ENCODE results near the gene CDK13.

The CDK13 gene

DNA sequence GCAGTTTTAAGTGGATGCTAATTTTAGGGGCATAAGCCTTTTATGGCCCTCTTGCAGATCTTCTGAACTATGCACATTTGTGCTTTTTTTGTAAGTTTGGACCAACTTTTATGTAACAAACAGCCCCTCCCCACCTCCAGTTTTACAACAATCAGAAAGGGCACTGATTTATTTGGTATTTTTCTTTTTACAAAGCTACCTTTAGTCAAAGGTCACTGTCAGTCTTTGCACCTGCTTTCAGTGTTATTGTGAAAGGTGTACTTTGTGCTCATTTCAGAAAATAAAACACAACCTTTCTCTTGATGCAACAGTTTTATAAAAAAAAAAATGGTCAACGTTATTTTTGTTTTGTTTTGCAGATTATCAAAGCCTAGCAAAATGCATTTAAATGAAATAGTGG lies 145.2 kb downstream of the CDK13 start:
- Histone ChIP-seq H2AFZ (ENCODE audit: low read depth, low read length) (no peak overlapping the region), H3K9me3 (ENCODE audit: insufficient read depth, low read length) (no peaks in the 10 kb centered on the region), H3K4me3 (ENCODE audit: low read length) (no peak overlapping the region), H3K27me3 (ENCODE audit: low read depth, low read length) (no peaks in the 10 kb centered on the region), H3K4me2 (ENCODE audit: low read length) (no peak overlapping the region), H4K20me1 (ENCODE audit: insufficient read depth, low read length) (no peaks in the 10 kb centered on the region), H3K79me2 (ENCODE audit: low read length) (no peaks in the 10 kb centered on the region), H3K27ac (ENCODE audit: low read length) (no peak overlapping the region), H3K36me3 (replicated peaks; ENCODE audit: low read depth, low read length) (peaks cover 25% of the 10 kb centered on the region), H3K4me1 (ENCODE audit: low read length) (no peaks in the 10 kb centered on the region), H3K9ac (ENCODE audit: low read length) (no peak overlapping the region)
- TF ChIP-seq, protein P1, sequence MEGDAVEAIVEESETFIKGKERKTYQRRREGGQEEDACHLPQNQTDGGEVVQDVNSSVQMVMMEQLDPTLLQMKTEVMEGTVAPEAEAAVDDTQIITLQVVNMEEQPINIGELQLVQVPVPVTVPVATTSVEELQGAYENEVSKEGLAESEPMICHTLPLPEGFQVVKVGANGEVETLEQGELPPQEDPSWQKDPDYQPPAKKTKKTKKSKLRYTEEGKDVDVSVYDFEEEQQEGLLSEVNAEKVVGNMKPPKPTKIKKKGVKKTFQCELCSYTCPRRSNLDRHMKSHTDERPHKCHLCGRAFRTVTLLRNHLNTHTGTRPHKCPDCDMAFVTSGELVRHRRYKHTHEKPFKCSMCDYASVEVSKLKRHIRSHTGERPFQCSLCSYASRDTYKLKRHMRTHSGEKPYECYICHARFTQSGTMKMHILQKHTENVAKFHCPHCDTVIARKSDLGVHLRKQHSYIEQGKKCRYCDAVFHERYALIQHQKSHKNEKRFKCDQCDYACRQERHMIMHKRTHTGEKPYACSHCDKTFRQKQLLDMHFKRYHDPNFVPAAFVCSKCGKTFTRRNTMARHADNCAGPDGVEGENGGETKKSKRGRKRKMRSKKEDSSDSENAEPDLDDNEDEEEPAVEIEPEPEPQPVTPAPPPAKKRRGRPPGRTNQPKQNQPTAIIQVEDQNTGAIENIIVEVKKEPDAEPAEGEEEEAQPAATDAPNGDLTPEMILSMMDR (IDR thresholded peaks at IDR 0.05; ENCODE audit: low read depth, low read length) = no peak
- no peak for TF ChIP-seq EZH2phosphoT487 (IDR thresholded peaks at IDR 0.05; ENCODE audit: low read depth)

DNA sequence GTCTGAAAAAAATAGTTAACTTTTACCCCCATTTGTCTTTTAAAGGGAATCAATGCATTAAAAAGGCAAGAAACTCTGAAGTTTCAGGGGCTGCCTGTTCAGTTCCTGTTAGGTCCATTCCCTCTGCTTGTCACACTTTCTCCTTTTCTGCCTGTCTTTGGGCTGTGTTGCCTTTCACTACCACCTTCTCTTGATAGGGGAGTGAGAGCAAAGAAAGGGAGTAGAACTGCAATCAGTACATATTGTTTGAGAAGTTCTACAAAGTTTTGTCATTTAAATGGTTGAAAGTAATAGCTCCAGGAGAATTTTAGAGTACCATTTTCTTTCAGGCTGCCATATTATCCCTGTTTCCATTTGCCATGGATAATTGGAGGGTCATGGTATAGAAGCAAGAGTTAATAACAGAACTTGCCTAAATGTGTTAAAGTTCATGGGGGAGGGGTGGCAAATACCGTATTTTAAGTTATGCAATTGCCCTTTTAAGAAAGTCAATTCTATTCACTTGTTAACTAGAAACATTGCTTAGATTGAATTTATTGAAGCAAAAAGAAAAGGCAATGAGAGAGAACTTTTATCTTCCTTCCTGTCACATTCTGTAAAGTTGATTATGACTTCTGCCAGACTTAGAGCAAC lies 145.8 kb downstream of the CDK13 start:
- Histone ChIP-seq H3K4me1 (ENCODE audit: low read length) (no peaks in the 10 kb centered on the region), H3K27me3 (ENCODE audit: low read depth, low read length) (no peaks in the 10 kb centered on the region), H3K36me3 (replicated peaks; ENCODE audit: low read depth, low read length) (peaks cover 25% of the 10 kb centered on the region), H3K9ac (ENCODE audit: low read length) (no peak overlapping the region), H3K27ac (ENCODE audit: low read length) (no peak overlapping the region), H3K4me2 (ENCODE audit: low read length) (no peak overlapping the region), H3K79me2 (ENCODE audit: low read length) (no peaks in the 10 kb centered on the region), H3K9me3 (ENCODE audit: insufficient read depth, low read length) (no peaks in the 10 kb centered on the region), H2AFZ (ENCODE audit: low read depth, low read length) (no peak overlapping the region), H3K4me3 (ENCODE audit: low read length) (no peak overlapping the region), H4K20me1 (ENCODE audit: insufficient read depth, low read length) (no peaks in the 10 kb centered on the region)
- TF ChIP-seq EZH2phosphoT487 (IDR thresholded peaks at IDR 0.05; ENCODE audit: low read depth) = no peak
- TF ChIP-seq, protein P1 (IDR thresholded peaks at IDR 0.05; ENCODE audit: low read depth, low read length) = no peak

DNA sequence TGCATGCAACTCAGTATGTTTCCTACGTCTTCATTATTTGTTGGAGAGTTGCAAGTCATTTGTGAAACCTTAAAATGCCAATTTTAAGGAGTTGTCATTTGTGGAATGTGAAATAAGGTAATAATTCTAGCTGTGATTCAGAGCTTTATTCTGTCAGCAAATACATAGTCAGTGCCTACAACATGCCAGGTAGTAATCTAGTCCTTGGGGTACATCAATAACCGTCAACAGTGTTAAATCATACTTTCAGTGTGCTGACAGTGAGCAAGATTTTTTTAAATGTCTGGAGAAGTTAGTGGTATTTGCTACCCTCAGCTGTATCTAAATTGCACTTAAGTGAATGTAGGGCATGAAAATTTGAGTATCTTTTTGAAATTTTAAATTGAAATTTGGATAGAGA lies 147.7 kb downstream of the CDK13 start:
- no peaks in the 10 kb centered on the region for H3K27me3 ChIP-seq (ENCODE audit: low read depth, low read length)
- H3K4me2 ChIP-seq (ENCODE audit: low read length) = no peak overlapping the region
- H3K9ac ChIP-seq (ENCODE audit: low read length) = no peak overlapping the region
- peaks cover 25% of the 10 kb centered on the region for H3K36me3 ChIP-seq (replicated peaks; ENCODE audit: low read depth, low read length)
- TF ChIP-seq EZH2phosphoT487 (IDR thresholded peaks at IDR 0.05; ENCODE audit: low read depth) = no peak
- TF ChIP-seq, protein P1 (IDR thresholded peaks at IDR 0.05; ENCODE audit: low read depth, low read length) = no peak
- no peaks in the 10 kb centered on the region for H3K9me3 ChIP-seq (ENCODE audit: insufficient read depth, low read length)
- no peaks in the 10 kb centered on the region for H3K79me2 ChIP-seq (ENCODE audit: low read length)
- no peak overlapping the region for H3K27ac ChIP-seq (ENCODE audit: low read length)
- H3K4me3 ChIP-seq (ENCODE audit: low read length) = no peak overlapping the region
- H2AFZ ChIP-seq (ENCODE audit: low read depth, low read length) = no peak overlapping the region
- H4K20me1 ChIP-seq (ENCODE audit: insufficient read depth, low read length) = no peaks in the 10 kb centered on the region
- no peaks in the 10 kb centered on the region for H3K4me1 ChIP-seq (ENCODE audit: low read length)

DNA sequence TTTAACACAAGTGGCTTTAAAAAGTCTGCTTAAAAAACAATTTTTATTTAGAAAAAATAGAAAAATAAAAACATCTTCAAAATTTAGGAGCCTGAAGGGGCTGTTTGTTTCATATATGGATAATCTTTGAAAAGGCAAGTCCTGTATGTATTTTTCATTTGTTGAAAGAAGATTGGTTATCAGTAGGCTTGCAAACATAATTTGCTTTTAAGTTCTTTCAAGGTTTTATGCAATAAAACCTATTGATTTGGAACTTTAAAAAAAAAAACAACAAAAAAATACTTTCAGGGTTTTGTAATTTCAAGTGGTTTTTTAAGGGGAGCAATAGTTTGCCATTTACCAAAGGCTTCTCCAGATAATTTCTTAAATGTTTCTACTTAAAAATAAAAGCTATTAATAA lies 148.8 kb downstream of the CDK13 start:
- Histone ChIP-seq H3K4me1 (ENCODE audit: low read length) (no peaks in the 10 kb centered on the region), H3K4me3 (ENCODE audit: low read length) (no peak overlapping the region), H3K27ac (ENCODE audit: low read length) (no peak overlapping the region), H4K20me1 (ENCODE audit: insufficient read depth, low read length) (no peaks in the 10 kb centered on the region), H3K27me3 (ENCODE audit: low read depth, low read length) (no peaks in the 10 kb centered on the region), H3K9ac (ENCODE audit: low read length) (no peak overlapping the region), H3K4me2 (ENCODE audit: low read length) (no peak overlapping the region), H3K36me3 (replicated peaks; ENCODE audit: low read depth, low read length) (peaks cover 18% of the 10 kb centered on the region), H2AFZ (ENCODE audit: low read depth, low read length) (no peak overlapping the region), H3K79me2 (ENCODE audit: low read length) (no peaks in the 10 kb centered on the region), H3K9me3 (ENCODE audit: insufficient read depth, low read length) (no peaks in the 10 kb centered on the region)
- TF ChIP-seq, protein P1 (IDR thresholded peaks at IDR 0.05; ENCODE audit: low read depth, low read length) = no peak
- TF ChIP-seq EZH2phosphoT487 (IDR thresholded peaks at IDR 0.05; ENCODE audit: low read depth) = no peak

Measured in OCI-LY3 (cell line).